PC-9 (cell line): Measurements from ENCODE around the gene ERCC2. TPM values are rescaled to one million over a fixed set of nuclear protein-coding genes. Genes with fewer than 3 reads are reported as not detected.

Experiments
- BruUV-seq: library from RNA; stranded (reverse); fragments of 400-500 nt; replicated peaks from 2 replicates; lab custom pipeline; 2021; lab: Mats Ljungman, UMichigan
- CTCF ChIA-PET: fragments of 300-600 bp; sonication (Branson Sonifier 250); formaldehyde crosslinking; loops from one replicate; lab custom pipeline; 2022; ENCODE audit warnings: antibody characterized with exemption; lab: Charles Lee
- POLR2A ChIA-PET: fragments of 300-600 bp; sonication (Branson Sonifier 250); formaldehyde crosslinking; loops from one replicate; lab custom pipeline; 2022; ENCODE audit warnings: antibody characterized with exemption; ENCODE audit not compliant: unreplicated experiment; lab: Charles Lee
- DNase-seq, 2 experiments: peaks; one replicate each; pipeline versions ENCODE4 v3.0.0 to v3.0.0-alpha.2; 2015 to 2022; ENCODE audit warnings: mixed read lengths in 1 of 2
- H2AFZ ChIP-seq: fragments of 200-600 bp; sonication (generic); 2 replicates; pipeline ENCODE4 v1.8.1; 2017; ENCODE audit warnings: antibody characterized with exemption
- H3F3A ChIP-seq: fragments of 200-600 bp; sonication (generic); 2 replicates; pipeline ENCODE4 v1.8.1; 2017; ENCODE audit warnings: antibody characterized with exemption, mild to moderate bottlenecking, low read depth; ENCODE audit not compliant: insufficient read depth
- H3K27ac ChIP-seq: fragments of 200-600 bp; sonication (generic); 2 replicates; pipeline ENCODE4 v1.6.1; 2016; ENCODE audit warnings: mixed run types
- H3K27me3 ChIP-seq: fragments of 200-600 bp; sonication (generic); 2 replicates; pipeline ENCODE4 v1.6.1; 2016; ENCODE audit warnings: low read depth, mixed run types; ENCODE audit not compliant: insufficient read depth
- H3K36me3 ChIP-seq: fragments of 200-600 bp; sonication (generic); 2 replicates; pipeline ENCODE4 v1.6.1; 2016; ENCODE audit warnings: low read depth, mixed run types
- H3K4me1 ChIP-seq: fragments of 200-600 bp; sonication (generic); replicated peaks from 2 replicates; pipeline ENCODE4 v1.6.1; 2016; ENCODE audit warnings: mixed run types; ENCODE audit not compliant: insufficient read depth
- H3K4me2 ChIP-seq: fragments of 200-600 bp; sonication (generic); 2 replicates; pipeline ENCODE4 v1.6.1; 2017; ENCODE audit warnings: mixed run types
- H3K4me3 ChIP-seq: fragments of 200-600 bp; sonication (generic); 2 replicates; pipeline ENCODE4 v1.6.1; 2016; ENCODE audit warnings: mixed run types
- H3K79me2 ChIP-seq: fragments of 200-600 bp; sonication (generic); 2 replicates; pipeline ENCODE4 v1.6.1; 2017; ENCODE audit warnings: low read depth, mixed run types
- H3K9me2 ChIP-seq: fragments of 200-600 bp; sonication (generic); 2 replicates; pipeline ENCODE4 v1.8.1; 2017; ENCODE audit warnings: mild to moderate bottlenecking; ENCODE audit not compliant: insufficient read depth
- H3K9me3 ChIP-seq: fragments of 200-600 bp; sonication (generic); 2 replicates; pipeline ENCODE4 v1.8.1; 2016; ENCODE audit warnings: low read depth; ENCODE audit not compliant: insufficient read depth
- H4K20me1 ChIP-seq: fragments of 200-600 bp; sonication (generic); 2 replicates; pipeline ENCODE4 v1.8.1; 2017; ENCODE audit not compliant: insufficient read depth
- EZH2 ChIP-seq: fragments of 200-600 bp; sonication (generic); IDR thresholded peaks from 2 replicates; pipeline ENCODE4 v1.8.0; 2017; ENCODE audit warnings: antibody characterized with exemption, low read depth
- intact Hi-C: fragments of 100-400 bp; cut with micrococcal nuclease; formaldehyde crosslinking; loops from one replicate; pipeline ENCODE4 v1.10.0; 2022; ENCODE audit not compliant: unreplicated experiment
- total RNA-seq: library from RNA; stranded (reverse); gene quantifications from 2 replicates; pipeline ENCODE4 v1.2.3, GENCODE V29; 2021
- TF ChIP-seq, protein P1 (sequence below): fragments of 200-600 bp; sonication (generic); conservative IDR thresholded peaks from 2 replicates; pipeline ENCODE4 v1.6.1; 2017; ENCODE audit warnings: mixed run types, antibody characterized with exemption, mild to moderate bottlenecking, moderate library complexity

Gene ERCC2
- total RNA-seq, 1 experiment from 2014 or later = 33.1 TPM

DNA sequence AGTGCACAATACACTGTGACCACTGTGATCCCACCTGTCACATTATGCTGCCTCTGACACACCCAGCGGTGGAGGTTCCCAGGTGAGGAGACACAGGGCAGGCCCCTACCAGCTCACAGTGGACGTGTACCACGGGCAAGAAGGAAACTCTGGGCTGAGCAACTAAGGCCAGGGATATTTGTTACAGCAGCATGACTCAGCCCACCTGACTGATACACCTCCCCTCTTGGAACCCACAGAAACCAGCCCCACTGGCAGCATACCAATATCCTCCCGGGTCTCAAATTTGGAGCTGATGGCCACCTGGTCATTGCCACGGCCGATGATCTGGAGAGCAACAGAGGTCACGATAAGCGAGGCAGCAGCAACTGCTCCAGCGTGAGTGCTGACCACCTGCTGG lies 15.0 kb downstream of the ERCC2 start:
- no peaks in the 10 kb centered on the region for H3K9me3 ChIP-seq
- no peaks in the 10 kb centered on the region for H3K36me3 ChIP-seq
- H3K27me3 ChIP-seq = no peaks in the 10 kb centered on the region
- no peak for DNase-seq
- H3K79me2 ChIP-seq = no peaks in the 10 kb centered on the region
- peaks cover 6% of the 10 kb centered on the region; the same call in 1 of the 2 replicates for H3F3A ChIP-seq
- H3K27ac ChIP-seq = no peak overlapping the region
- intact Hi-C loops = no loop called here
- H3K9me2 ChIP-seq = no peaks in the 10 kb centered on the region
- no peaks in the 10 kb centered on the region for H3K4me1 ChIP-seq
- CTCF ChIA-PET = no interaction called here
- H3K4me2 ChIP-seq = no peak overlapping the region
- POLR2A ChIA-PET = interaction anchor here (0.5 kb wide), 1 partner anchor 68 kb away, joined by 4 read pairs; no protein-coding TSS in a partner anchor
- no peak overlapping the region for H3K4me3 ChIP-seq
- TF ChIP-seq, protein P1, sequence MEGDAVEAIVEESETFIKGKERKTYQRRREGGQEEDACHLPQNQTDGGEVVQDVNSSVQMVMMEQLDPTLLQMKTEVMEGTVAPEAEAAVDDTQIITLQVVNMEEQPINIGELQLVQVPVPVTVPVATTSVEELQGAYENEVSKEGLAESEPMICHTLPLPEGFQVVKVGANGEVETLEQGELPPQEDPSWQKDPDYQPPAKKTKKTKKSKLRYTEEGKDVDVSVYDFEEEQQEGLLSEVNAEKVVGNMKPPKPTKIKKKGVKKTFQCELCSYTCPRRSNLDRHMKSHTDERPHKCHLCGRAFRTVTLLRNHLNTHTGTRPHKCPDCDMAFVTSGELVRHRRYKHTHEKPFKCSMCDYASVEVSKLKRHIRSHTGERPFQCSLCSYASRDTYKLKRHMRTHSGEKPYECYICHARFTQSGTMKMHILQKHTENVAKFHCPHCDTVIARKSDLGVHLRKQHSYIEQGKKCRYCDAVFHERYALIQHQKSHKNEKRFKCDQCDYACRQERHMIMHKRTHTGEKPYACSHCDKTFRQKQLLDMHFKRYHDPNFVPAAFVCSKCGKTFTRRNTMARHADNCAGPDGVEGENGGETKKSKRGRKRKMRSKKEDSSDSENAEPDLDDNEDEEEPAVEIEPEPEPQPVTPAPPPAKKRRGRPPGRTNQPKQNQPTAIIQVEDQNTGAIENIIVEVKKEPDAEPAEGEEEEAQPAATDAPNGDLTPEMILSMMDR = no peak
- TF ChIP-seq EZH2 = no peak
- no TSS peak for BruUV-seq
- no peak overlapping the region for H2AFZ ChIP-seq
- H4K20me1 ChIP-seq = no peaks in the 10 kb centered on the region

DNA sequence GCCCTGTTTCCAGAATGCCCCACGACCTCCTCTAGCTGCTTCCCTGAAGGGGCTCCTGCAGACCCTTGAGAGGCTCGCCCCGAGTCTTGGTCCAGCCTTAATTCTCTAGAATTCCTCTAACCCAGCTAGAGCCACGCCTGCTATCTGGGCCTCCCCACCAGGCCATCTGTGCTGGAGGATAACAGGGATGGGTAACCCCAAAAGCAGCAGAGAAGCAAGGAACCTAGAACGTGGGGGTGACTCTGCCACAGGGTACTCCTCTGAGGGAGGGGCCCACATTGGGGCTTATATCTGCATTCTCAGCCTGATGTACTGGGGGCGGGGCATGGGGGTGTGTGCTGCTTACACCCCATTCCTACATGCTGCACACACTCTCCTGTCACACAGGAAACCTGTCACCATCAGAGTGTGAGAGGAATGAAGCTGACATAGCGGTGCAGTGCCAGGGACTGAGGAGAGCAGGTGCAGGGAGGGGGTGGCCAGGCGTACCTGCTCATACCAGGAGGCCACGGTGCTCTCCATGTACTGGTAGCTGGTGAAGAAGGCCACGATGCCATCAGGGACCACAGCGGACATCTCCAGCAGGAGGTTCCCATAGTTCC lies 16.0 kb downstream of the ERCC2 start:
- no peak overlapping the region for H2AFZ ChIP-seq
- H3K4me3 ChIP-seq = no peak overlapping the region
- H3K27me3 ChIP-seq = no peaks in the 10 kb centered on the region
- no peak for DNase-seq
- POLR2A ChIA-PET = no interaction called here
- no peak overlapping the region for H3K4me2 ChIP-seq
- CTCF ChIA-PET = no interaction called here
- H3F3A ChIP-seq = peaks cover 6% of the 10 kb centered on the region; the same call in 1 of the 2 replicates
- H3K79me2 ChIP-seq = no peaks in the 10 kb centered on the region
- H4K20me1 ChIP-seq = no peaks in the 10 kb centered on the region
- intact Hi-C loops = no loop called here
- H3K36me3 ChIP-seq = no peaks in the 10 kb centered on the region
- no TSS peak for BruUV-seq
- H3K9me3 ChIP-seq = no peaks in the 10 kb centered on the region
- no peak for TF ChIP-seq EZH2
- TF ChIP-seq, protein P1 = no peak
- no peak overlapping the region for H3K27ac ChIP-seq
- H3K9me2 ChIP-seq = no peaks in the 10 kb centered on the region
- H3K4me1 ChIP-seq = no peaks in the 10 kb centered on the region

DNA sequence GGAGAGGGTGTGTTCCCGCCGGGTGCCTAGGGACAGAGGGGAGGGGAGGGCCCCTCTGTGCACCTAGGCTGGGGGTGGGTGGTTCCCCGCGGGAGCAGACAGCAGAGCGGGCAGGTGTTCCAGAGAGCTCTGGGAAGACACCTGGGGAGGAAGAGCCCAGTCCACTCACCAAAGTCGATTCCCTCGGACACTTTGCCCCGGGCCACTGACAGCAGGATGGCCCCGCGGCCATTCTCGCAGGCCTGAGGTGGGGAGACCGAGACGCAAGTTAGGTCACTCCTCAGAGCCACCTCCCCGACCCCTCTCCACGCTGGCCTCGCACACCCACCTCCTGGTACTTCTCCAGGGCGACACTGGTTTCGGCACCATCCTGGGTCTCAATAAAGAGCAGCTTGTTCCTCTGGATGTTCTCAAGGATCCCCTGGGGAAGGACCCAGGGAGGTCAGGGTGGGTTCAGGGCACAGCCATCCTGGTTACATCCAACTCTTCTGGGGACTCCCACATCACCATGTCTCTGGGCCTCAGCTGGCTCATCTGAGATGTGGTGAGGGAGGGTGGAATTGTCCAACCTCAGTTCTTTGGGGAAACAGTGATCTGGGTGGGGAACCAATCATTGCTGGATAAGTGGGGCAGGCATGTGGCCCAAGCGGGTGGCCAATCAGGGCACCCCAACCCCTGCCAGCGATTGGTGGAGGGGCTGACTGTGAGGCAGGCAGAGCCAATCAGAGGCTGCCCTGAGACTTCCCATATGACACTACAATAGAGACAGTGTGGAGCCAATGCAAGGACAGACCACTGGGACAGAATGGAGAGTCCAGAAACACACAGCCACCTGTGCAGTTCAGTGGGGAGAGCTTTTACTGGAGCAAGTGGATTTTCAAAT lies 17.2 kb downstream of the ERCC2 start:
- H3K4me2 ChIP-seq = no peak overlapping the region
- ChIA-PET POLR2A (interaction anchor here (0.6 kb wide), 1 partner anchor 495 kb away, joined by 4 read pairs; no protein-coding TSS in a partner anchor), CTCF (interaction anchor here (0.5 kb wide), 1 partner anchor 42 kb away, joined by 3 read pairs; no protein-coding TSS in a partner anchor)
- intact Hi-C loops = no loop called here
- no peaks in the 10 kb centered on the region for H3K9me2 ChIP-seq
- BruUV-seq = no TSS peak
- no peak for DNase-seq
- no peaks in the 10 kb centered on the region for H3K36me3 ChIP-seq
- H3K27me3 ChIP-seq = no peaks in the 10 kb centered on the region
- no peak for TF ChIP-seq EZH2
- TF ChIP-seq, protein P1 = no peak
- H3K27ac ChIP-seq = no peak overlapping the region
- no peaks in the 10 kb centered on the region for H3K79me2 ChIP-seq
- no peaks in the 10 kb centered on the region for H3K9me3 ChIP-seq
- no peak overlapping the region for H3K4me3 ChIP-seq
- no peak overlapping the region for H2AFZ ChIP-seq
- no peaks in the 10 kb centered on the region for H3K4me1 ChIP-seq
- peaks cover 6% of the 10 kb centered on the region; the same call in 1 of the 2 replicates for H3F3A ChIP-seq
- H4K20me1 ChIP-seq = no peaks in the 10 kb centered on the region
